Prostate gland (tissue), 2 donors: ENCODE results near the gene GTPBP10.

Experiments used
- CTCF ChIP-seq, 4 experiments: fragments of 200-600 bp in 2 of 4; fragments of 450-650 bp in 2 of 4; sonication (generic) in 2 of 4; IDR thresholded peaks; 1 replicate in 3 of 4; 2 replicates in 1 of 4; pipeline ENCODE4 v1.5.1; 2016 to 2019; ENCODE audit warnings: antibody characterized with exemption in 4 of 4, mild to moderate bottlenecking in 2 of 4, moderate library complexity in 2 of 4
- POLR2A ChIP-seq: fragments of 450-650 bp; IDR thresholded peaks from one replicate; pipeline ENCODE4 v1.6.1; 2016; ENCODE audit warnings: antibody characterized with exemption, mild to moderate bottlenecking
- POLR2AphosphoS5 ChIP-seq: sonication (generic); formaldehyde crosslinking; IDR thresholded peaks from one replicate; pipeline ENCODE4 v1.6.1; 2017; ENCODE audit warnings: antibody characterized with exemption

GRCh38 chr7:90313907-90314306, 32.6 kb upstream of the GTPBP10 start:
- TF ChIP-seq CTCF (IDR thresholded peaks at IDR 0.05): no peak
- TF ChIP-seq POLR2AphosphoS5: no peak
- TF ChIP-seq POLR2A: no peak
